ENCODE results near the gene PLEKHB2. TPM values are rescaled to one million over a fixed set of nuclear protein-coding genes. Genes with fewer than 3 reads are reported as not detected.

Gene PLEKHB2
- total RNA-seq, 1 experiment from 2014 or later: 94.8 TPM

DNA sequence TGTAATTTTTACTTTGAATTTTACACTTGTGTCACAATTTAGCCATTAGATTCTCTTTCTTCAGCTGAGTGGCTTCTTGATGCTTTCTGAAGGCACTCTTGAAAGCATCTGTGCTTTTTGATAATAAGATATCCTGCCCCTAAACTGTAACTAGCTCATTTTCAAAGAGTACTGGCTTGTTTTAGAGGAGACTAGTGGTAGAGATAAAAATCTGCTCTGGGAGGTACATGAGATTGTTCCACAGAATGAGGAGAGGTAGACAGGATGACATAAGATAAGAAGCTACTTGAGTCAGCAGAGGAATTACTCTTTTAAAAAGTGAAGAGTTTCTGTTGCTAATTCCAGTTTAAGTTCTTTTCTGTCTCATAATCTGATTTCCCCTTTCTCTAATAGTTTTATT lies 10.6 kb downstream of the PLEKHB2 start:
- H3K27me3 ChIP-seq (ENCODE audit: insufficient read depth, low read length): no peaks in the 10 kb centered on the region
- H3K36me3 ChIP-seq (ENCODE audit: control insufficient read depth in 1 of 2, insufficient read depth in 2 of 2, low read length in 2 of 2): 0 out of 4 replicates have a peak, but pooled peaks cover 0 to 5% of the 10 kb centered on the region in 2 experiments
- no peak for TF ChIP-seq SIN3A (IDR thresholded peaks at IDR 0.05; ENCODE audit: low read depth)
- no peak for TF ChIP-seq CEBPB (IDR thresholded peaks at IDR 0.05; ENCODE audit: low read depth)
- no peak for TF ChIP-seq SRF (IDR thresholded peaks at IDR 0.05; ENCODE audit: low read depth)
- TF ChIP-seq CTCF (IDR thresholded peaks at IDR 0.05 in 2 of 3, conservative IDR thresholded peaks at IDR 0.05 in 1 of 3; ENCODE audit: borderline replicate concordance in 1 of 3, insufficient read depth in 1 of 3, low read depth in 2 of 3, low read length in 2 of 3): no peak
- no peak for TF ChIP-seq YY1 (IDR thresholded peaks at IDR 0.05; ENCODE audit: extremely low read depth, insufficient replicate concordance, low read depth, low read length)
- TF ChIP-seq CBX3 (IDR thresholded peaks at IDR 0.05; ENCODE audit: low read depth): no peak
- TF ChIP-seq FOSL1 (IDR thresholded peaks at IDR 0.05; ENCODE audit: low read depth): no peak
- TF ChIP-seq EZH2phosphoT487 (IDR thresholded peaks at IDR 0.05; ENCODE audit: borderline replicate concordance): no peak
- TF ChIP-seq ZNF274 (IDR thresholded peaks at IDR 0.05; ENCODE audit: low read depth, low read length): no peak
- TF ChIP-seq, protein P1, sequence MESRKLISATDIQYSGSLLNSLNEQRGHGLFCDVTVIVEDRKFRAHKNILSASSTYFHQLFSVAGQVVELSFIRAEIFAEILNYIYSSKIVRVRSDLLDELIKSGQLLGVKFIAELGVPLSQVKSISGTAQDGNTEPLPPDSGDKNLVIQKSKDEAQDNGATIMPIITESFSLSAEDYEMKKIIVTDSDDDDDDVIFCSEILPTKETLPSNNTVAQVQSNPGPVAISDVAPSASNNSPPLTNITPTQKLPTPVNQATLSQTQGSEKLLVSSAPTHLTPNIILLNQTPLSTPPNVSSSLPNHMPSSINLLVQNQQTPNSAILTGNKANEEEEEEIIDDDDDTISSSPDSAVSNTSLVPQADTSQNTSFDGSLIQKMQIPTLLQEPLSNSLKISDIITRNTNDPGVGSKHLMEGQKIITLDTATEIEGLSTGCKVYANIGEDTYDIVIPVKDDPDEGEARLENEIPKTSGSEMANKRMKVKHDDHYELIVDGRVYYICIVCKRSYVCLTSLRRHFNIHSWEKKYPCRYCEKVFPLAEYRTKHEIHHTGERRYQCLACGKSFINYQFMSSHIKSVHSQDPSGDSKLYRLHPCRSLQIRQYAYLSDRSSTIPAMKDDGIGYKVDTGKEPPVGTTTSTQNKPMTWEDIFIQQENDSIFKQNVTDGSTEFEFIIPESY (IDR thresholded peaks at IDR 0.05; ENCODE audit: extremely low read depth, insufficient replicate concordance, low read length): no peak
- TF ChIP-seq JUND (IDR thresholded peaks at IDR 0.05): no peak
- H4K20me1 ChIP-seq (ENCODE audit: insufficient read depth): no peaks in the 10 kb centered on the region; the same call in 1 of the 2 replicates
- intact Hi-C loops (cut with micrococcal nuclease): no loop called here
- ChIA-PET RAD21 (ENCODE audit: low non-redundant PET in 1 of 2, low total read pairs in 2 of 2, uncharacterized antibody in 2 of 2, unreplicated experiment in 2 of 2) (no interaction called here), POLR2A (interaction anchor here (0.7 kb wide), 1 partner anchor 9 kb away, joined by 3 read pairs; no protein-coding TSS in a partner anchor), CTCF (no interaction called here)
- H3K9me3 ChIP-seq (ENCODE audit: control insufficient read depth in 1 of 2, insufficient read depth in 1 of 2, low read depth in 1 of 2, low read length in 2 of 2): no peaks in the 10 kb centered on the region
- BruUV-seq (replicated peaks): no TSS peak
- no peaks in the 10 kb centered on the region for H3K9me2 ChIP-seq (ENCODE audit: insufficient read depth)
- peaks cover 99% of the 10 kb centered on the region for H3K79me2 ChIP-seq (ENCODE audit: insufficient read depth, low read length)
- no peak overlapping the region for H3K4me3 ChIP-seq (replicated peaks in 1 of 2; ENCODE audit: low read depth in 1 of 2, low read length in 2 of 2)
- H3K9ac ChIP-seq (ENCODE audit: low read length): no peak overlapping the region
- H3K4me1 ChIP-seq (ENCODE audit: control insufficient read depth in 1 of 2, insufficient read depth in 2 of 2, low read length in 2 of 2): no peaks in the 10 kb centered on the region
- no peak overlapping the region for H3K27ac ChIP-seq (ENCODE audit: low read depth, low read length)
- no peak overlapping the region for H3K4me2 ChIP-seq (ENCODE audit: low read length)
- DNase-seq (ENCODE audit: low read depth, low spot score) (no peak), ATAC-seq (no peak)
- no peak overlapping the region for H2AFZ ChIP-seq (ENCODE audit: low read depth, low read length, poor library complexity, severe bottlenecking)
